ENCODE measurements around the gene C1QTNF2.
"Not testable (repeated sequence)": the region's sequence is repeated elsewhere in the genome, so short reads cannot be mapped to it uniquely, and the experiment has no call there.

Gene C1QTNF2

GRCh38 chr5:160349935-160350303 is 20.5 kb downstream of the C1QTNF2 start:
- no peak for DNase-seq (ENCODE audit: low read depth, low spot score)
- H3K4me3 ChIP-seq (ENCODE audit: low read length) = no peak overlapping the region

- no peak overlapping the region for H3K4me3 ChIP-seq (ENCODE audit: low read length)
- no peak for DNase-seq (ENCODE audit: low read depth, low spot score)
These were observed 21.0 kb downstream of the C1QTNF2 start for GRCh38 chr5:160349249-160349934.

- DNase-seq (ENCODE audit: low read depth, low spot score) = no peak
- no peak overlapping the region for H3K4me3 ChIP-seq (ENCODE audit: low read length)
These were observed 22.3 kb downstream of the C1QTNF2 start for GRCh38 chr5:160348080-160348479.

- no peak for DNase-seq (ENCODE audit: low read depth, low spot score)
- H3K4me3 ChIP-seq (ENCODE audit: low read length) = no peak overlapping the region
These were observed 23.0 kb downstream of the C1QTNF2 start for GRCh38 chr5:160347448-160347847.

- DNase-seq (ENCODE audit: low read depth, low spot score) = no peak
- no peak overlapping the region for H3K4me3 ChIP-seq (ENCODE audit: low read length)
These were observed 27.9 kb downstream of the C1QTNF2 start for GRCh38 chr5:160342413-160342941.

- DNase-seq (ENCODE audit: low read depth, low spot score) = no peak
- H3K4me3 ChIP-seq (ENCODE audit: low read length) = no peak overlapping the region
These were observed 29.0 kb downstream of the C1QTNF2 start for GRCh38 chr5:160341309-160341870.

GRCh38 chr5:160340513-160340912 is 29.9 kb downstream of the C1QTNF2 start:
- DNase-seq (ENCODE audit: low read depth, low spot score) = not testable (repeated sequence)

GRCh38 chr5:160339406-160340130 is 30.9 kb downstream of the C1QTNF2 start:
- H3K4me3 ChIP-seq (ENCODE audit: low read length) = no peak overlapping the region
- DNase-seq (ENCODE audit: low read depth, low spot score) = no peak

More at GRCh38 chr5:160340513-160340912, 29.9 kb downstream of the C1QTNF2 start:
- not testable (repeated sequence) for H3K4me3 ChIP-seq (ENCODE audit: low read length)

- DNase-seq (ENCODE audit: low read depth, low spot score); H3K4me3 ChIP-seq (ENCODE audit: low read length): not testable (repeated sequence)
These were observed 35.7 kb downstream of the C1QTNF2 start for GRCh38 chr5:160334716-160335115.

GRCh38 chr5:160333721-160334120 is 36.7 kb downstream of the C1QTNF2 start:
- H3K4me3 ChIP-seq (ENCODE audit: low read length) = no peak overlapping the region
- no peak for DNase-seq (ENCODE audit: low read depth, low spot score)

- no peak overlapping the region for H3K4me3 ChIP-seq (ENCODE audit: low read length)
- DNase-seq (ENCODE audit: low read depth, low spot score) = peak; percentile 12
These were observed 40.2 kb downstream of the C1QTNF2 start for GRCh38 chr5:160330212-160330611.

- no peak for DNase-seq (ENCODE audit: low read depth, low spot score)
- H3K4me3 ChIP-seq (ENCODE audit: low read length) = no peak overlapping the region
These were observed 42.6 kb downstream of the C1QTNF2 start for GRCh38 chr5:160327818-160328217.

GRCh38 chr5:160326981-160327380 is 43.4 kb downstream of the C1QTNF2 start:
- H3K4me3 ChIP-seq (ENCODE audit: low read length) = no peak overlapping the region
- DNase-seq (ENCODE audit: low read depth, low spot score) = no peak

GRCh38 chr5:160325716-160326115 is 44.7 kb downstream of the C1QTNF2 start:
- DNase-seq (ENCODE audit: low read depth, low spot score) = no peak
- no peak overlapping the region for H3K4me3 ChIP-seq (ENCODE audit: low read length)

GRCh38 chr5:160324886-160325285 is 45.5 kb downstream of the C1QTNF2 start:
- DNase-seq (ENCODE audit: low read depth, low spot score) = peak; percentile 33
- H3K4me3 ChIP-seq (ENCODE audit: low read length) = no peak overlapping the region

- H3K4me3 ChIP-seq (ENCODE audit: low read length) = no peak overlapping the region
- no peak for DNase-seq (ENCODE audit: low read depth, low spot score)
These were observed 52.0 kb downstream of the C1QTNF2 start for GRCh38 chr5:160318409-160318808.

- H3K4me3 ChIP-seq (ENCODE audit: low read length) = no peak overlapping the region
- no peak for DNase-seq (ENCODE audit: low read depth, low spot score)
These were observed 53.0 kb downstream of the C1QTNF2 start for GRCh38 chr5:160317434-160317833.

- DNase-seq (ENCODE audit: low read depth, low spot score) = no peak
- no peak overlapping the region for H3K4me3 ChIP-seq (ENCODE audit: low read length)
These were observed 54.5 kb downstream of the C1QTNF2 start for GRCh38 chr5:160315968-160316367.

- peak overlapping the region; percentile 58 for H3K4me3 ChIP-seq (ENCODE audit: low read length)
- no peak for DNase-seq (ENCODE audit: low read depth, low spot score)
These were observed 57.3 kb downstream of the C1QTNF2 start for GRCh38 chr5:160312960-160313727.

Measured in Jurkat, Clone E6-1 (cell line).